Panc1 (cell line): Measurements from ENCODE around the gene TRIM28.

Experiments
- POLR2AphosphoS5 ChIP-seq: IDR thresholded peaks from 2 replicates; pipeline ENCODE4 v1.6.1; 2012; ENCODE audit warnings: mild to moderate bottlenecking, low read depth, low read length, moderate library complexity
- SIN3A ChIP-seq: IDR thresholded peaks from 2 replicates; pipeline ENCODE4 v1.6.1; 2012; ENCODE audit warnings: low read depth, mild to moderate bottlenecking, low read length, moderate library complexity, borderline replicate concordance; ENCODE audit not compliant: insufficient read depth
- TCF7L2 ChIP-seq: IDR thresholded peaks from 2 replicates; pipeline ENCODE4 v1.6.1; 2011; ENCODE audit warnings: mild to moderate bottlenecking, low read depth, low read length, inconsistent platforms
- TF ChIP-seq, protein P1 (sequence below): fragments of 450-650 bp; IDR thresholded peaks from 2 replicates; pipeline ENCODE4 v1.5.1; 2017; ENCODE audit warnings: mild to moderate bottlenecking

- TF ChIP-seq TCF7L2 = peak; percentile 62; the same call in 1 of the 2 replicates
- TF ChIP-seq, protein P1, sequence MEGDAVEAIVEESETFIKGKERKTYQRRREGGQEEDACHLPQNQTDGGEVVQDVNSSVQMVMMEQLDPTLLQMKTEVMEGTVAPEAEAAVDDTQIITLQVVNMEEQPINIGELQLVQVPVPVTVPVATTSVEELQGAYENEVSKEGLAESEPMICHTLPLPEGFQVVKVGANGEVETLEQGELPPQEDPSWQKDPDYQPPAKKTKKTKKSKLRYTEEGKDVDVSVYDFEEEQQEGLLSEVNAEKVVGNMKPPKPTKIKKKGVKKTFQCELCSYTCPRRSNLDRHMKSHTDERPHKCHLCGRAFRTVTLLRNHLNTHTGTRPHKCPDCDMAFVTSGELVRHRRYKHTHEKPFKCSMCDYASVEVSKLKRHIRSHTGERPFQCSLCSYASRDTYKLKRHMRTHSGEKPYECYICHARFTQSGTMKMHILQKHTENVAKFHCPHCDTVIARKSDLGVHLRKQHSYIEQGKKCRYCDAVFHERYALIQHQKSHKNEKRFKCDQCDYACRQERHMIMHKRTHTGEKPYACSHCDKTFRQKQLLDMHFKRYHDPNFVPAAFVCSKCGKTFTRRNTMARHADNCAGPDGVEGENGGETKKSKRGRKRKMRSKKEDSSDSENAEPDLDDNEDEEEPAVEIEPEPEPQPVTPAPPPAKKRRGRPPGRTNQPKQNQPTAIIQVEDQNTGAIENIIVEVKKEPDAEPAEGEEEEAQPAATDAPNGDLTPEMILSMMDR = peak; percentile 100
- no peak for TF ChIP-seq SIN3A
- TF ChIP-seq POLR2AphosphoS5 = peak; percentile 53; the same call in 1 of the 2 replicates
These were observed 37.6 kb downstream of the TRIM28 start for GRCh38 chr19:58581227-58582141.
